GM23338 (cell line): ENCODE measurements around the gene MPRIP. TPM values are rescaled to one million over a fixed set of nuclear protein-coding genes. Genes with fewer than 3 reads are reported as not detected.

Experiments
- ATAC-seq: fragments of 200-7000 bp; cut with Tn5 transposase; 3 replicates; pipeline ENCODE4 v1.9.1; 2020
- DNase-seq: peaks from one replicate; pipeline ENCODE4 v3.0.0-alpha.2; 2015; ENCODE audit warnings: low spot score
- H2AFZ ChIP-seq: fragments of 200-600 bp; sonication (generic); 2 replicates; pipeline ENCODE4 v1.8.0; 2016; ENCODE audit warnings: antibody characterized with exemption, mild to moderate bottlenecking, moderate library complexity
- H3F3A ChIP-seq: fragments of 200-600 bp; sonication (generic); replicated peaks from 2 replicates; pipeline ENCODE4 v1.8.0; 2017; ENCODE audit warnings: antibody characterized with exemption, mixed run types, low read depth
- H3K27ac ChIP-seq: fragments of 200-600 bp; sonication (generic); 2 replicates; pipeline ENCODE4 v1.6.1; 2016; ENCODE audit warnings: low read depth
- H3K27me3 ChIP-seq: fragments of 200-600 bp; sonication (generic); 2 replicates; pipeline ENCODE4 v1.8.0; 2016; ENCODE audit warnings: mild to moderate bottlenecking, mixed run types, moderate library complexity; ENCODE audit not compliant: insufficient read depth
- H3K36me3 ChIP-seq: fragments of 200-600 bp; sonication (generic); 2 replicates; pipeline ENCODE4 v1.8.0; 2016; ENCODE audit warnings: mild to moderate bottlenecking; ENCODE audit not compliant: insufficient read depth
- H3K4me1 ChIP-seq: fragments of 200-600 bp; sonication (generic); 2 replicates; pipeline ENCODE4 v1.8.0; 2016; ENCODE audit warnings: mild to moderate bottlenecking, moderate library complexity; ENCODE audit not compliant: insufficient read depth
- H3K4me2 ChIP-seq: fragments of 200-600 bp; sonication (generic); 2 replicates; pipeline ENCODE4 v1.7.1; 2017; ENCODE audit warnings: mixed run types
- H3K4me3 ChIP-seq: fragments of 200-600 bp; sonication (generic); 2 replicates; pipeline ENCODE4 v1.6.1; 2016; ENCODE audit warnings: mixed run types
- H3K79me2 ChIP-seq: fragments of 200-600 bp; sonication (generic); replicated peaks from 2 replicates; pipeline ENCODE4 v1.8.0; 2017; ENCODE audit warnings: mild to moderate bottlenecking; ENCODE audit not compliant: insufficient read depth
- H3K9me2 ChIP-seq: fragments of 200-600 bp; sonication (generic); 2 replicates; pipeline ENCODE4 v1.8.0; 2017; ENCODE audit not compliant: insufficient read depth
- H4K20me1 ChIP-seq: fragments of 200-600 bp; sonication (generic); replicated peaks from 2 replicates; pipeline ENCODE4 v1.8.0; 2017; ENCODE audit warnings: mild to moderate bottlenecking; ENCODE audit not compliant: insufficient read depth
- H3K27ac Mint-ChIP-seq: 2 replicates; pipeline ENCODE4 v1.8.0; 2020; ENCODE audit warnings: inconsistent platforms, mild to moderate bottlenecking, moderate library complexity, mixed read lengths
- H3K27me3 Mint-ChIP-seq: 3 replicates; pipeline ENCODE4 v1.8.0; 2022; ENCODE audit warnings: low read depth, mild to moderate bottlenecking, moderate library complexity, mixed read lengths, inconsistent platforms; ENCODE audit not compliant: insufficient read depth, poor library complexity
- H3K36me3 Mint-ChIP-seq: 3 replicates; pipeline ENCODE4 v1.8.0; 2021; ENCODE audit warnings: low read depth, mild to moderate bottlenecking, inconsistent platforms, moderate library complexity, mixed read lengths
- H3K4me1 Mint-ChIP-seq: 3 replicates; pipeline ENCODE4 v1.8.0; 2020; ENCODE audit warnings: mild to moderate bottlenecking, inconsistent platforms, mixed read lengths
- H3K4me3 Mint-ChIP-seq: 3 replicates; pipeline ENCODE4 v1.8.0; 2021; ENCODE audit warnings: moderate library complexity, mild to moderate bottlenecking, inconsistent platforms, mixed read lengths
- H3K9me3 Mint-ChIP-seq: 3 replicates; pipeline ENCODE4 v1.8.0; 2020; ENCODE audit warnings: moderate library complexity, mild to moderate bottlenecking, inconsistent platforms, mixed read lengths
- CREB1 ChIP-seq: fragments of 250-450 bp; sonication (Bioruptor Pico); IDR thresholded peaks from 2 replicates; pipeline ENCODE4 v1.5.0; 2020; ENCODE audit warnings: low read depth, mild to moderate bottlenecking, moderate library complexity
- EZH2 ChIP-seq: fragments of 200-600 bp; sonication (generic); IDR thresholded peaks from one replicate; pipeline ENCODE4 v1.8.0; 2017; ENCODE audit warnings: antibody characterized with exemption, mild to moderate bottlenecking, low read depth; ENCODE audit not compliant: unreplicated experiment
- EZH2phosphoT487 ChIP-seq: fragments of 200-600 bp; sonication (generic); IDR thresholded peaks from one replicate; pipeline ENCODE4 v1.8.1; 2018; ENCODE audit warnings: antibody characterized with exemption; ENCODE audit not compliant: unreplicated experiment
- JUNB ChIP-seq: IDR thresholded peaks from one replicate; pipeline ENCODE4 v1.6.1; 2016; ENCODE audit warnings: antibody characterized with exemption; ENCODE audit not compliant: unreplicated experiment
- NANOG ChIP-seq: IDR thresholded peaks from 2 replicates; pipeline ENCODE4 v1.6.1; 2016; ENCODE audit warnings: antibody characterized with exemption, borderline replicate concordance
- POLR2AphosphoS5 ChIP-seq: IDR thresholded peaks from 2 replicates; pipeline ENCODE4 v1.6.1; 2016; ENCODE audit warnings: antibody characterized with exemption, low read depth
- STAT1 ChIP-seq: IDR thresholded peaks from one replicate; pipeline ENCODE4 v1.6.1; 2016; ENCODE audit warnings: antibody characterized with exemption; ENCODE audit not compliant: unreplicated experiment
- ZNF114 ChIP-seq: fragments of 250-450 bp; sonication (Bioruptor Pico); IDR thresholded peaks from 2 replicates; pipeline ENCODE4 v1.5.0; 2020; ENCODE audit warnings: mild to moderate bottlenecking, moderate library complexity
- ZNF331 ChIP-seq: fragments of 250-450 bp; sonication (Bioruptor Pico); IDR thresholded peaks from 2 replicates; pipeline ENCODE4 v1.5.0; 2020; ENCODE audit warnings: low read depth, mild to moderate bottlenecking, moderate library complexity
- polyA plus RNA-seq: library from polyadenylated mRNA; unstranded; fragments of >200 nt; fragmentation: Nextera tagmentation; extraction: Ambion mirVana; gene quantifications from 2 replicates; pipeline ENCODE4 v1.2.1, GENCODE V29; 2016
- total RNA-seq: library from RNA; depleted of rRNA; stranded (reverse); fragments of >200 nt; shearing (Covaris generic); gene quantifications from 2 replicates; pipeline ENCODE4 v1.2.3, GENCODE V29; 2014
- TF ChIP-seq, protein P1 (sequence below), 2 experiments: fragments of 200-600 bp in 1 of 2; sonication (generic) in 1 of 2; conservative IDR thresholded peaks; 2 replicates each; pipeline versions ENCODE4 v1.5.1 to v1.6.1; 2016 to 2017; ENCODE audit warnings: antibody characterized with exemption in 2 of 2, low read depth in 2 of 2, mild to moderate bottlenecking in 2 of 2, moderate library complexity in 1 of 2
- TF ChIP-seq, protein P2 (sequence below): IDR thresholded peaks from one replicate; pipeline ENCODE4 v1.6.1; 2018; ENCODE audit warnings: antibody characterized with exemption; ENCODE audit not compliant: unreplicated experiment
- TF ChIP-seq, protein P3 (sequence below): IDR thresholded peaks from 2 replicates; pipeline ENCODE4 v1.6.1; 2016; ENCODE audit warnings: antibody characterized with exemption
- TF ChIP-seq, protein P4 (sequence below): fragments of 250-450 bp; sonication (Bioruptor Pico); IDR thresholded peaks from 2 replicates; pipeline ENCODE4 v1.5.0; 2020; ENCODE audit warnings: mild to moderate bottlenecking, moderate library complexity

MPRIP gene
- total and polyA plus RNA-seq, 2 experiments from 2014 or later, result 39.3 to 113 TPM

DNA sequence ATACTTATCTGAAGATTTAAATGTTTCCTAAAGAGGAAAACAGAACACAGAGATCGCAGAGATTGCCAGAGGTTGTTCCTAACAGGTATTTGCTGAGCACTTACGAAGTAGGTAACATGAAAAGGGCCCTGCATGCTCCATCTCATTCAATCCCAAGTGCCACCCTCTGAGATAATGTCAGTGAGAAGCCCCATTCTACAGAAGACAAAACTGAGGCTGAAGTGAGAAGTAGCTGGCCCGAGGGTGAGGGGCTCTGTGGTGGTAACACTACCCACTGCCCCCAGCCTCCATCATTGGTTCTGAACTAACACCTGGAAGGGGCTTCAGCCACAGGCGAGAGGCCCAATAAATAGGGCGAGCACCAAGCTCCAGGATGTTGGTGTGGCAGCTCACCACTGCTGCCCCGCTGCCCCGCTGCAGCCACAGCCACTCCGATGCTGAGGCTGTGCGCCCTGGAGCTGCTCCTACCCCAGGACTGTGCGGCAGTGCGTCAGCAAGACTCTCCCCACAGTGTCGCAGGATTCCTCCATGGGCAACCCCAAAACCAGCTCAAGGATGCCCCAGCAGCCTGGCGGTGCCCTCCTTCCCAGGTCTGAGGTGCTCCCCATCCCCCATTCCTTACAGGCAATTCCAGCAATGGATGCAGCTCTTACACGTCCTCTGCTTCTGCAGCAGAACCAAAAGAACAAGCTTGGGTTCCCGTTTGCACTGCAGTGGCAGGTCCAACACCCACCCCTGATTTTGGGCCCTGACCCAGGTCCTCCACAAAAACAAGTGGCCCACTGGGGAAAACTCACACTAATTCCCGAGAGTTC is 184.4 kb downstream of the MPRIP start:
- H3K9me3 Mint-ChIP-seq, result no peaks in the 10 kb centered on the region
- peaks cover 10% of the 10 kb centered on the region for H3K27me3 Mint-ChIP-seq
- Histone ChIP-seq H3F3A (no peaks in the 10 kb centered on the region), H3K27me3 (no peaks in the 10 kb centered on the region), H3K4me3 (no peak overlapping the region), H3K9me2 (no peaks in the 10 kb centered on the region), H3K27ac (no peak overlapping the region), H3K4me1 (no peaks in the 10 kb centered on the region), H3K36me3 (peaks cover 30% of the 10 kb centered on the region), H3K79me2 (no peaks in the 10 kb centered on the region), H4K20me1 (no peaks in the 10 kb centered on the region; the same call in 1 of the 2 replicates), H3K4me2 (no peak overlapping the region), H2AFZ (no peak overlapping the region)
- H3K4me3 Mint-ChIP-seq, result no peak overlapping the region
- no peaks in the 10 kb centered on the region for H3K4me1 Mint-ChIP-seq
- ATAC-seq (no peak), DNase-seq (no peak)
- no peak overlapping the region for H3K27ac Mint-ChIP-seq
- H3K36me3 Mint-ChIP-seq, result peaks cover 80% of the 10 kb centered on the region
- TF ChIP-seq, protein P1, sequence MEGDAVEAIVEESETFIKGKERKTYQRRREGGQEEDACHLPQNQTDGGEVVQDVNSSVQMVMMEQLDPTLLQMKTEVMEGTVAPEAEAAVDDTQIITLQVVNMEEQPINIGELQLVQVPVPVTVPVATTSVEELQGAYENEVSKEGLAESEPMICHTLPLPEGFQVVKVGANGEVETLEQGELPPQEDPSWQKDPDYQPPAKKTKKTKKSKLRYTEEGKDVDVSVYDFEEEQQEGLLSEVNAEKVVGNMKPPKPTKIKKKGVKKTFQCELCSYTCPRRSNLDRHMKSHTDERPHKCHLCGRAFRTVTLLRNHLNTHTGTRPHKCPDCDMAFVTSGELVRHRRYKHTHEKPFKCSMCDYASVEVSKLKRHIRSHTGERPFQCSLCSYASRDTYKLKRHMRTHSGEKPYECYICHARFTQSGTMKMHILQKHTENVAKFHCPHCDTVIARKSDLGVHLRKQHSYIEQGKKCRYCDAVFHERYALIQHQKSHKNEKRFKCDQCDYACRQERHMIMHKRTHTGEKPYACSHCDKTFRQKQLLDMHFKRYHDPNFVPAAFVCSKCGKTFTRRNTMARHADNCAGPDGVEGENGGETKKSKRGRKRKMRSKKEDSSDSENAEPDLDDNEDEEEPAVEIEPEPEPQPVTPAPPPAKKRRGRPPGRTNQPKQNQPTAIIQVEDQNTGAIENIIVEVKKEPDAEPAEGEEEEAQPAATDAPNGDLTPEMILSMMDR (conservative IDR thresholded peaks at IDR 0.05; ENCODE audit: low read depth in 2 of 2), result no peak
- TF ChIP-seq STAT1, result no peak
- TF ChIP-seq CREB1 (CRISPR knock-in tag), result no peak
- TF ChIP-seq POLR2AphosphoS5, result no peak
- TF ChIP-seq, protein P2, sequence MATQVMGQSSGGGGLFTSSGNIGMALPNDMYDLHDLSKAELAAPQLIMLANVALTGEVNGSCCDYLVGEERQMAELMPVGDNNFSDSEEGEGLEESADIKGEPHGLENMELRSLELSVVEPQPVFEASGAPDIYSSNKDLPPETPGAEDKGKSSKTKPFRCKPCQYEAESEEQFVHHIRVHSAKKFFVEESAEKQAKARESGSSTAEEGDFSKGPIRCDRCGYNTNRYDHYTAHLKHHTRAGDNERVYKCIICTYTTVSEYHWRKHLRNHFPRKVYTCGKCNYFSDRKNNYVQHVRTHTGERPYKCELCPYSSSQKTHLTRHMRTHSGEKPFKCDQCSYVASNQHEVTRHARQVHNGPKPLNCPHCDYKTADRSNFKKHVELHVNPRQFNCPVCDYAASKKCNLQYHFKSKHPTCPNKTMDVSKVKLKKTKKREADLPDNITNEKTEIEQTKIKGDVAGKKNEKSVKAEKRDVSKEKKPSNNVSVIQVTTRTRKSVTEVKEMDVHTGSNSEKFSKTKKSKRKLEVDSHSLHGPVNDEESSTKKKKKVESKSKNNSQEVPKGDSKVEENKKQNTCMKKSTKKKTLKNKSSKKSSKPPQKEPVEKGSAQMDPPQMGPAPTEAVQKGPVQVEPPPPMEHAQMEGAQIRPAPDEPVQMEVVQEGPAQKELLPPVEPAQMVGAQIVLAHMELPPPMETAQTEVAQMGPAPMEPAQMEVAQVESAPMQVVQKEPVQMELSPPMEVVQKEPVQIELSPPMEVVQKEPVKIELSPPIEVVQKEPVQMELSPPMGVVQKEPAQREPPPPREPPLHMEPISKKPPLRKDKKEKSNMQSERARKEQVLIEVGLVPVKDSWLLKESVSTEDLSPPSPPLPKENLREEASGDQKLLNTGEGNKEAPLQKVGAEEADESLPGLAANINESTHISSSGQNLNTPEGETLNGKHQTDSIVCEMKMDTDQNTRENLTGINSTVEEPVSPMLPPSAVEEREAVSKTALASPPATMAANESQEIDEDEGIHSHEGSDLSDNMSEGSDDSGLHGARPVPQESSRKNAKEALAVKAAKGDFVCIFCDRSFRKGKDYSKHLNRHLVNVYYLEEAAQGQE, result no peak
- TF ChIP-seq EZH2, result no peak
- no peak for TF ChIP-seq EZH2phosphoT487
- TF ChIP-seq, protein P3, sequence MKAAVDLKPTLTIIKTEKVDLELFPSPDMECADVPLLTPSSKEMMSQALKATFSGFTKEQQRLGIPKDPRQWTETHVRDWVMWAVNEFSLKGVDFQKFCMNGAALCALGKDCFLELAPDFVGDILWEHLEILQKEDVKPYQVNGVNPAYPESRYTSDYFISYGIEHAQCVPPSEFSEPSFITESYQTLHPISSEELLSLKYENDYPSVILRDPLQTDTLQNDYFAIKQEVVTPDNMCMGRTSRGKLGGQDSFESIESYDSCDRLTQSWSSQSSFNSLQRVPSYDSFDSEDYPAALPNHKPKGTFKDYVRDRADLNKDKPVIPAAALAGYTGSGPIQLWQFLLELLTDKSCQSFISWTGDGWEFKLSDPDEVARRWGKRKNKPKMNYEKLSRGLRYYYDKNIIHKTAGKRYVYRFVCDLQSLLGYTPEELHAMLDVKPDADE, result no peak
- TF ChIP-seq JUNB, result no peak
- TF ChIP-seq ZNF114 (CRISPR knock-in tag), result no peak
- no peak for TF ChIP-seq ZNF331 (CRISPR knock-in tag)
- TF ChIP-seq NANOG, result no peak
- TF ChIP-seq, protein P4, sequence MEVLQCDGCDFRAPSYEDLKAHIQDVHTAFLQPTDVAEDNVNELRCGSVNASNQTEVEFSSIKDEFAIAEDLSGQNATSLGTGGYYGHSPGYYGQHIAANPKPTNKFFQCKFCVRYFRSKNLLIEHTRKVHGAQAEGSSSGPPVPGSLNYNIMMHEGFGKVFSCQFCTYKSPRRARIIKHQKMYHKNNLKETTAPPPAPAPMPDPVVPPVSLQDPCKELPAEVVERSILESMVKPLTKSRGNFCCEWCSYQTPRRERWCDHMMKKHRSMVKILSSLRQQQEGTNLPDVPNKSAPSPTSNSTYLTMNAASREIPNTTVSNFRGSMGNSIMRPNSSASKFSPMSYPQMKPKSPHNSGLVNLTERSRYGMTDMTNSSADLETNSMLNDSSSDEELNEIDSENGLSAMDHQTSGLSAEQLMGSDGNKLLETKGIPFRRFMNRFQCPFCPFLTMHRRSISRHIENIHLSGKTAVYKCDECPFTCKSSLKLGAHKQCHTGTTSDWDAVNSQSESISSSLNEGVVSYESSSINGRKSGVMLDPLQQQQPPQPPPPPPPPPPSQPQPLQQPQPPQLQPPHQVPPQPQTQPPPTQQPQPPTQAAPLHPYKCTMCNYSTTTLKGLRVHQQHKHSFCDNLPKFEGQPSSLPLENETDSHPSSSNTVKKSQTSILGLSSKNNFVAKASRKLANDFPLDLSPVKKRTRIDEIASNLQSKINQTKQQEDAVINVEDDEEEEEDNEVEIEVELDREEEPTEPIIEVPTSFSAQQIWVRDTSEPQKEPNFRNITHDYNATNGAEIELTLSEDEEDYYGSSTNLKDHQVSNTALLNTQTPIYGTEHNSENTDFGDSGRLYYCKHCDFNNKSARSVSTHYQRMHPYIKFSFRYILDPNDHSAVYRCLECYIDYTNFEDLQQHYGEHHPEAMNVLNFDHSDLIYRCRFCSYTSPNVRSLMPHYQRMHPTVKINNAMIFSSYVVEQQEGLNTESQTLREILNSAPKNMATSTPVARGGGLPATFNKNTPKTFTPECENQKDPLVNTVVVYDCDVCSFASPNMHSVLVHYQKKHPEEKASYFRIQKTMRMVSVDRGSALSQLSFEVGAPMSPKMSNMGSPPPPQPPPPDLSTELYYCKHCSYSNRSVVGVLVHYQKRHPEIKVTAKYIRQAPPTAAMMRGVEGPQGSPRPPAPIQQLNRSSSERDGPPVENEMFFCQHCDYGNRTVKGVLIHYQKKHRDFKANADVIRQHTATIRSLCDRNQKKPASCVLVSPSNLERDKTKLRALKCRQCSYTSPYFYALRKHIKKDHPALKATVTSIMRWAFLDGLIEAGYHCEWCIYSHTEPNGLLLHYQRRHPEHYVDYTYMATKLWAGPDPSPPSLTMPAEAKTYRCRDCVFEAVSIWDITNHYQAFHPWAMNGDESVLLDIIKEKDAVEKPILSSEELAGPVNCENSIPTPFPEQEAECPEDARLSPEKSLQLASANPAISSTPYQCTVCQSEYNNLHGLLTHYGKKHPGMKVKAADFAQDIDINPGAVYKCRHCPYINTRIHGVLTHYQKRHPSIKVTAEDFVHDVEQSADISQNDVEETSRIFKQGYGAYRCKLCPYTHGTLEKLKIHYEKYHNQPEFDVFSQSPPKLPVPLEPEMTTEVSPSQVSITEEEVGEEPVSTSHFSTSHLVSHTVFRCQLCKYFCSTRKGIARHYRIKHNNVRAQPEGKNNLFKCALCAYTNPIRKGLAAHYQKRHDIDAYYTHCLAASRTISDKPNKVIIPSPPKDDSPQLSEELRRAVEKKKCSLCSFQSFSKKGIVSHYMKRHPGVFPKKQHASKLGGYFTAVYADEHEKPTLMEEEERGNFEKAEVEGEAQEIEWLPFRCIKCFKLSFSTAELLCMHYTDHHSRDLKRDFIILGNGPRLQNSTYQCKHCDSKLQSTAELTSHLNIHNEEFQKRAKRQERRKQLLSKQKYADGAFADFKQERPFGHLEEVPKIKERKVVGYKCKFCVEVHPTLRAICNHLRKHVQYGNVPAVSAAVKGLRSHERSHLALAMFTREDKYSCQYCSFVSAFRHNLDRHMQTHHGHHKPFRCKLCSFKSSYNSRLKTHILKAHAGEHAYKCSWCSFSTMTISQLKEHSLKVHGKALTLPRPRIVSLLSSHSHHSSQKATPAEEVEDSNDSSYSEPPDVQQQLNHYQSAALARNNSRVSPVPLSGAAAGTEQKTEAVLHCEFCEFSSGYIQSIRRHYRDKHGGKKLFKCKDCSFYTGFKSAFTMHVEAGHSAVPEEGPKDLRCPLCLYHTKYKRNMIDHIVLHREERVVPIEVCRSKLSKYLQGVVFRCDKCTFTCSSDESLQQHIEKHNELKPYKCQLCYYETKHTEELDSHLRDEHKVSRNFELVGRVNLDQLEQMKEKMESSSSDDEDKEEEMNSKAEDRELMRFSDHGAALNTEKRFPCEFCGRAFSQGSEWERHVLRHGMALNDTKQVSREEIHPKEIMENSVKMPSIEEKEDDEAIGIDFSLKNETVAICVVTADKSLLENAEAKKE (CRISPR knock-in tag), result no peak
